NCI-H187 treated with DMSO at 0.1 percent for 48 hours (cell line): ENCODE measurements around the gene KRTAP5-6.

Source experiments
- DNase-seq: peaks from one replicate; lab custom pipeline; 2025; lab: John Stamatoyannopoulos, UW

The KRTAP5-6 gene

GRCh38 chr11:1702506-1702905 lies 5.5 kb downstream of the KRTAP5-6 start:
- DNase-seq, result no peak

- DNase-seq, result no peak
Observed at GRCh38 chr11:1703146-1703545, 6.2 kb downstream of the KRTAP5-6 start.

GRCh38 chr11:1705126-1706052 lies 8.4 kb downstream of the KRTAP5-6 start:
- no peak for DNase-seq

- no peak for DNase-seq
Observed at GRCh38 chr11:1706634-1707400, 9.8 kb downstream of the KRTAP5-6 start.

GRCh38 chr11:1707751-1708150 lies 10.8 kb downstream of the KRTAP5-6 start:
- no peak for DNase-seq

DNA sequence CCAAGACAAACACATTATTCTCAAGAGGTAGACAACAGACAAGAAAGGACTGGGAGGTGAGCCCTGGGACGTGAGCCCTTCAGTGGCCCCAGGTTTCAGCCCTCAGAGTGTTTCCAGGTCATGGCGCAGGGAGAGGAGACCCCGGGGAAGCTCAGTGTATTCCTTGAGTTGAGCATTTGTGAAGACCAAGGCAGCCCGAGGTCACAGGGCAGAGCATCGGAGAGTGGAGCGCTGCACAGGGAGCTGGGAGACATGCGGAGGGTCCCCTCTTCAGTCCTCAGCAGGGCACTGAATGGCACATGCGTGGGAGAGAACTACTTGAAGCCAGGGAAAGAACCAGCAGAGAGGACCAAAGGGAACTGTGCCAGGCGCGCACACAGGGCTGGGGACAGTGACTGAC lies 11.7 kb downstream of the KRTAP5-6 start:
- DNase-seq, result no peak

DNA sequence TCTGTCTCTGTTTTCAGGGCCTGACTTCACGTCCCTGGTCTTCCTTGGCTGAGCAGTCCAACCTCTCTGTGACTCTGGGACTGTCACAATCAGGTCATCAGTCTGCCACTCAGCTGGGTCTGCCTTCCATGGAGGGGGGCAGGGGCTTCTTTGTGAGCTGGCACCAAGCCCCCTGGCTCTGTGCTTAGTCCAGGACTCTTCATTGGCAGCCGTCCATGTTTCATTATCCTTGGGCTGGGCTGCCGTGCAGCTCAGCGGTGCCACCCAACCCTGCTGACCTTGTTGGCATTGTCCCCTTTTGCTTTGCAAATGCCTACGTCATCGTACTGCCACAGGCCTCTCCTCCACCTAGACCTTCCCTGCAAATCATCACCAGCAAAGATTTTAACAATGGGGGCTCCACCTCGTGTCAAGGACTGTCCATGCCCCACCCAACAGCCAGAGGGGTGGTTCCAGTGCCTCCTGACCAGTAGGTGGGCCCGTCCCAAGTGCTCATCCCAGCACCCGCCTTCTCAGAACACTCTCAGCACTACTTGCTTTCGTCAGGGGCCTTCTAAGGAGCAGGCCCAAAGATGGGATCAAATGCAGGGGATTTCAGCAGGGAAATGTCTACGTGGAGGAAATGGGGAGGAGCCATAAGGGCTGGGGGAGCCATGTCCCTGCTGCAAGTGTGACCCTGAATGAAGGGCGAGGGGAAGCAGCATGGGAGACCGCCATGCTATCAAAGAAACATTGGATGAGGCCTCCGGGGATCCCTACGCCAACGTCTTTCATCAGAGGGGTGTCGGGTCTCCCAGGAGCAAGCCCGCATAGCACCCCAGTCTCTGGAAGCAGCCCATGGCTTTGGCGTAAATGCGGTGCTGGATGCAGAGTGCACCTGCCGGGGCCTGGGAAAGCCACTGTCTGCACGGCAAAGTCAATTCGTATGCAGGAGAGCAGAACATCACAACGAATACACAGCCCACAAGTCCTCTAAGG lies 18.2 kb downstream of the KRTAP5-6 start:
- no peak for DNase-seq

GRCh38 chr11:1717745-1718144 lies 20.8 kb downstream of the KRTAP5-6 start:
- DNase-seq, result no peak

DNA sequence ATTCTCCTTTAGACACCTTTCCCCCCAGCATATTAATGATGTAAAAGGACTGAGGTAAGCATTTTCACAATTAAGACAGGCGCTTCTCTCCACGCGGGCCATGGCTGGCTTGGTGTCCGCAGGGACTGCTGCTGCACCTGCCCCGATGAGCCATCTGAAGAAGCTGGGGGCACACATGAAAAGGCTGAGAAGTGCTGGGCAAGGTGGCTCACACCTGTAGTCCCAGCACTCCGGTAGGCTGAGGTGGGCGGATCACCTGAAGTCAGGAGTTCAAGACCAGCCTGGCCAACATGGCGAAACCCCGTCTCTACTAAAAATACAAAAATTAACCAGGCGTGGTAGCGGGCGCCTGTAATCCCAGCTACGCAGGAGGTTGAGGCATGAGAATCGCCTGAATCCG lies 21.3 kb downstream of the KRTAP5-6 start:
- no peak for DNase-seq

DNA sequence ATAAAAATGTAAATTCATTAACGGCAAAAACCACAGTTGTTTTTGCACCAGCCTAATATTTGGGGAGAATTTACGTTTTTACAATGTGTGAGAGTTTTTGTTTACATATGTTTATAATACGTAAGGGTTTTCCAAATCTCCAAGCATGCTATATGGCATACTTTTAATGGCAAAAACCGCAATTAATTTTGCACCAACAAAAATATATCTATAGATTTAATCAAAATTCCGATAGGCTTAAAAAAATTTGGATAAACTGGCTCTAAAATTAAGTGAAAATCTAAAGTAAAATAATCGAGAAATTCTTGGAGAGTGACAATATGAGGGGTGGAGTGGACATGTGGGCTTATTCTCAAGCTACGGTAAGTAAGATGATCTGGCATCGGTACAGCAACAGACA lies 22.8 kb downstream of the KRTAP5-6 start:
- DNase-seq, result no peak

GRCh38 chr11:1727096-1727690 lies 30.2 kb downstream of the KRTAP5-6 start:
- DNase-seq, result no peak

- DNase-seq, result no peak
Observed at GRCh38 chr11:1727861-1728260, 30.9 kb downstream of the KRTAP5-6 start.

GRCh38 chr11:1728301-1728700 lies 31.3 kb downstream of the KRTAP5-6 start:
- DNase-seq, result no peak

DNA sequence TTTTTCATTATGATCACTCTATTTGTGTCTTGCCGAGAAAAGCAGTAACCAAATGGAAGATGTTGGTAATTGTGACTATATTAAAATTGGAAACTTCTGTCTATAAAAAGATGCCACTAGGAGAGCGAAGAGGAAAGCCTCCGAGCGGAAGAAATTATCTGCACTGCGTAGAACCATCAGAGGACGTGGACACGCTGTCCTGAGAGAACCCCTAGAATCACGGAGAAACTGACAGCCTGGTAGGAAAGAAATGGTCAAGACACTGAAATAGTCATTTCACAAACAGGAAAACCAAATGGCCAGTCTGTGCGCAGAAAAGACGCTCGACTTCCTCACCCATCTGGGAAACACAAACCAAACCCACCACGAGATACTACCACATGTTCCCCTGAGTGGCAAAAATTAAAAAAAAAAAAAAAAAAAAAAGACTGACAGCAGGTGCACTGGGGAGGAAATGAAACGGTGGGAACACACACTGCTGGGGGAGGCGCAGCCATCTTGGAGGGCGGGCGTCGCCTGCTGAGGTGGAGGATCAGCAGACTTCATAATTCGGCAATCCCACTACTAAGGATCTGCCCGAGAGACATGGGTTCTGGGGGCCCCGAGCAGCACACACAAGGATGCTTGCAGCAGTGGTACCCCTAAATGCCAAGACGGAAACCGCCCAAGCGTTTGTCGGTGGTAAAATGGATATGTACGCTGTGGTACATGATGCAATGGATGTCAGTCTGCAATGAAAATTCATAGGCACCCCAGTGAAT lies 32.1 kb downstream of the KRTAP5-6 start:
- no peak for DNase-seq

GRCh38 chr11:1729692-1730011 lies 32.7 kb downstream of the KRTAP5-6 start:
- DNase-seq, result no peak

DNA sequence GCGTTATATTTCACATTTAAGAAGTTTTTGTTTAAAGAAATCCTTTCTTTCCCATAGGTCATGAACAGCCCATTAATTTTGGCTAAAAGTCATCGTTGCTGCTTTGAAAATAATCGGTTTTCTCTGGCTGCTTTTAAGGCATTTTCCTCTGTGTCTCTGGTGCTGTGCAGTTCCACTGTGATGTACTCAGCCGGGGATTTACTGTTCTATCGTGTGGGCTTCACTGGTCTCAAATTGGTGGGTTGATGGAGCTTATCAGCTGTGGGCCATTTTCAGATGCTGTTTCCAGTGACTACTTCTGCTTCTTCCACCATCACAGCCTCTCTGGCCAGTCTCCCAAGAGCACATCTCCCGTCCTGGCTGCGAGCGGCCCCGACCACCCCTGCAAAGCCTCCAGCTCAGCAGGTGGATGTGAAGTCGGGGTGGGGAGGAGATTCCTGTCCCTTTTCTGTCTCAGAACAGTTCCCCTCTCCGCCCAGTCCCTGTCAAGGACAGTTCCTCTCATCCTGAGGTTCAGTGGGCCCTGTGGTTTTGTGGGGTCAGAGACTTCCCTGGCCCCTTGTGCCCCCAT lies 33.1 kb downstream of the KRTAP5-6 start:
- no peak for DNase-seq

DNA sequence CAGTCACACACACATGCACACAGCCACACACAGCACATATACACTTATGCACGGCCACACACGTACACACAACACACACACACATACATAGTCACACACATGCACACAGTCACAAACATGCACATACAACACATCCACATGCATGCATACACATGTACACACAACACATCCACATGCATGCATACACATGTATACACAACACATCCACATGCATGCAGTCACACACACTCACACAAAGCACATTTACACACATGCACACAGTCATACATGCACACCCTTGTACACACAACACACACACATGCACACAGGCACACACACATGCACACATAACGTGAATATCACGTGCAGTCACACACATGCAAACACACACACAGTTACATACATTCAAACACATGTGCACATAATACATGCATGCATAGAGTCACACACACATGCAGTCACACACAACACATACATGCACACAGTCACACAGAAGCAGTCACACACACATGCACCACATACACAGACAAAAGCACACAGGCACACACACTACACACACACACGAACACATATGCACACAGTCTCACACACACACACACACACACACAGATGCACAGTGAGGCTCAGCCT lies 34.6 kb downstream of the KRTAP5-6 start:
- no peak for DNase-seq

GRCh38 chr11:1732418-1733008 lies 35.5 kb downstream of the KRTAP5-6 start:
- DNase-seq, result no peak

- no peak for DNase-seq
Observed at GRCh38 chr11:1733009-1733715, 36.2 kb downstream of the KRTAP5-6 start.
